GM23338 (cell line): ENCODE measurements around the gene EHD3.

Source experiments
- CREB1 ChIP-seq: fragments of 250-450 bp; sonication (Bioruptor Pico); IDR thresholded peaks from 2 replicates; pipeline ENCODE4 v1.5.0; 2020; ENCODE audit warnings: low read depth, mild to moderate bottlenecking, moderate library complexity
- CTCF ChIP-seq, 2 experiments: fragments of 200-600 bp in 1 of 2; sonication (generic) in 1 of 2; conservative IDR thresholded peaks; 2 replicates each; pipeline versions ENCODE4 v1.5.1 to v1.6.1; 2016 to 2017; ENCODE audit warnings: antibody characterized with exemption in 2 of 2, low read depth in 2 of 2, mild to moderate bottlenecking in 2 of 2, moderate library complexity in 1 of 2
- ETS1 ChIP-seq: IDR thresholded peaks from 2 replicates; pipeline ENCODE4 v1.6.1; 2016; ENCODE audit warnings: antibody characterized with exemption
- EZH2 ChIP-seq: fragments of 200-600 bp; sonication (generic); IDR thresholded peaks from one replicate; pipeline ENCODE4 v1.8.0; 2017; ENCODE audit warnings: antibody characterized with exemption, mild to moderate bottlenecking, low read depth; ENCODE audit not compliant: unreplicated experiment
- EZH2phosphoT487 ChIP-seq: fragments of 200-600 bp; sonication (generic); IDR thresholded peaks from one replicate; pipeline ENCODE4 v1.8.1; 2018; ENCODE audit warnings: antibody characterized with exemption; ENCODE audit not compliant: unreplicated experiment
- JUNB ChIP-seq: IDR thresholded peaks from one replicate; pipeline ENCODE4 v1.6.1; 2016; ENCODE audit warnings: antibody characterized with exemption; ENCODE audit not compliant: unreplicated experiment
- POLR2AphosphoS5 ChIP-seq: IDR thresholded peaks from 2 replicates; pipeline ENCODE4 v1.6.1; 2016; ENCODE audit warnings: antibody characterized with exemption, low read depth
- REST ChIP-seq: IDR thresholded peaks from one replicate; pipeline ENCODE4 v1.6.1; 2018; ENCODE audit warnings: antibody characterized with exemption; ENCODE audit not compliant: unreplicated experiment

GRCh38 chr2:31277621-31278020 lies 43.7 kb downstream of the EHD3 start:
- TF ChIP-seq CTCF (conservative IDR thresholded peaks at IDR 0.05; ENCODE audit: low read depth in 2 of 2) (no peak), EZH2phosphoT487 (no peak), EZH2 (no peak), POLR2AphosphoS5 (no peak), ETS1 (no peak), REST (no peak), CREB1 (CRISPR knock-in tag) (no peak), JUNB (no peak)
